Esophagus (tissue), 2 donors: ENCODE results near the gene BIRC7. TPM values are rescaled to one million over a fixed set of nuclear protein-coding genes. Genes with fewer than 3 reads are reported as not detected.

Experiments used
- H3K27ac ChIP-seq, 2 donors: one replicate each; pipeline ENCODE4 v1.5.1; 2013; ENCODE audit warnings: low read depth in 2 of 2, mild to moderate bottlenecking in 2 of 2, inconsistent platforms in 1 of 2, low read length in 1 of 2, moderate library complexity in 1 of 2
- H3K27me3 ChIP-seq, 2 donors: one replicate each; pipeline ENCODE4 v1.6.1; 2013; ENCODE audit warnings: low read length in 2 of 2, control low read depth in 1 of 2, mild to moderate bottlenecking in 1 of 2; ENCODE audit not compliant: insufficient read depth in 2 of 2, control insufficient read depth in 1 of 2
- H3K36me3 ChIP-seq, 2 donors: one replicate each; pipeline ENCODE4 v1.6.1; 2013; ENCODE audit warnings: low read length in 1 of 2; ENCODE audit not compliant: control insufficient read depth in 2 of 2, insufficient read depth in 2 of 2
- H3K4me1 ChIP-seq, 2 donors: one replicate each; pipeline ENCODE4 v1.6.1; 2013; ENCODE audit warnings: low read length in 1 of 2; ENCODE audit not compliant: control insufficient read depth in 2 of 2, insufficient read depth in 2 of 2
- H3K4me3 ChIP-seq, 2 donors: one replicate each; pipeline ENCODE4 v1.5.1; 2013; ENCODE audit warnings: low read length in 2 of 2, mild to moderate bottlenecking in 2 of 2, low read depth in 1 of 2, moderate library complexity in 1 of 2
- H3K9me3 ChIP-seq, 2 donors: one replicate each; pipeline ENCODE4 v1.6.1; 2013; ENCODE audit warnings: mild to moderate bottlenecking in 2 of 2, low read depth in 1 of 2, low read length in 1 of 2, moderate library complexity in 1 of 2; ENCODE audit not compliant: control insufficient read depth in 2 of 2, insufficient read depth in 1 of 2
- WGBS, 2 donors: extraction: QIAGEN DNeasy Blood & Tissue Kit; methylation state at CpG; one replicate each; pipeline ENCODE4 v1.1.7; 2013; 5-methylcytosine and 5-hydroxymethylcytosine counted together
- polyA plus RNA-seq, 2 donors: library from polyadenylated mRNA; stranded (reverse); fragments of 200-250 nt; gene quantifications; one replicate each; pipeline ENCODE4 v1.2.3, GENCODE V29; 2013
- donor health status: healthy with polysubstance abuse.
- donor health status: Bipolar disorder and iron deficiency.

Gene BIRC7
- polyA plus RNA-seq, 2 donors, result 0.04 TPM; not detected in 1

DNA sequence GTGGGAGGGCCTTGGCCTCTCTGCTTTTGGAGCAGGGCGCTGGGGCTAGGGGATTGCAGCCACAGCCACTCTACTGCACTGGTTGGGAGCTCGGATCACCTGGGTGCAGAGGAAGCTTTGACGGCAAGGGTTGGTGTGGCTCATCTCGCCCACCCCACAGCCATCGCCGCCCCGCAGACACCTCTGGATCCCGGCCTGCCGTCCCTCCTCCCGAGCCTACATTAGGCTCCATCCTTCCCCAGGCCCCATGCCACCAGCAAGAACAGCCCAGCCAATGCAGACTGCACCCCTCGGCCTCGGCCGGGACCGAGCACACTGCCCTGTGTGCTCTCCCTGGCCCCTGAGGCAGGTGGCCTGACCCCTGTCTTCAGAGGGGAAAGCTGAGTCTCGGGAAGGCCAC is 24.8 kb downstream of the BIRC7 start:
- 84 to 90% methylated on average over 15 of the region's 15 CpGs for WGBS, 2 donors
- Histone ChIP-seq H3K4me1 (peaks cover 0 to 7% of the 10 kb centered on the region in 2 donors), H3K4me3 (no peak overlapping the region), H3K27ac (no peak overlapping the region), H3K9me3 (no peaks in the 10 kb centered on the region), H3K27me3 (peaks cover 0 to 2% of the 10 kb centered on the region in 2 donors), H3K36me3 (no peaks in the 10 kb centered on the region)

- no peaks in the 10 kb centered on the region for H3K36me3 ChIP-seq
- H3K9me3 ChIP-seq, result no peaks in the 10 kb centered on the region
- 48 to 51% methylated on average over 25 of the region's 25 CpGs for WGBS, 2 donors
- H3K27ac ChIP-seq, result no peak overlapping the region
- H3K4me1 ChIP-seq, result peaks cover 0 to 3% of the 10 kb centered on the region in 2 donors
- H3K27me3 ChIP-seq, result no peaks in the 10 kb centered on the region
- no peak overlapping the region for H3K4me3 ChIP-seq
These were observed 25.5 kb downstream of the BIRC7 start for GRCh38 chr20:63261060-63261794.

GRCh38 chr20:63261795-63262528 is 26.3 kb downstream of the BIRC7 start:
- Histone ChIP-seq H3K4me1 (no peaks in the 10 kb centered on the region), H3K27ac (no peak overlapping the region), H3K9me3 (no peaks in the 10 kb centered on the region), H3K27me3 (no peaks in the 10 kb centered on the region), H3K36me3 (no peaks in the 10 kb centered on the region), H3K4me3 (no peak overlapping the region)
- WGBS, 2 donors, result 48 to 56% methylated on average over 30 of the region's 30 CpGs

DNA sequence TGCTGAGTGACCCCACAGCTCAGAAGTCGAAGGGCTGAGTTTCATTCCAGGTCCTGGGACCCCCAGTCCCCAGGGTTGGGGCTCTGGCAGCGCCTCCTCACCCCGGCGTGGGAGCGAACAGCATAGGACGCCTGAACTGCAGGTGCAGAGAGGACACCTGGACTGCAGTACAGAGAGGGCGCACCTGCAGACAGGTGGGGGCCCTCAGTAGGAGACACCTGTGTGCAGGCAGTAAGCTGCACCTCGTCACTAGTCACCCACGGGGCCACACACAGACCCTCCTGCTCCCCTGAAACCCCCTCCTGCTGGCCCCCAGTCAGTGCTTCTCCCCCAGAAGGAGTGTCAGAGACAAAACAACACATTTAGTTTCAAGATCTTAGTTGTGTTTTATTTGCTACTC is 27.1 kb downstream of the BIRC7 start:
- Histone ChIP-seq H3K27ac (no peak overlapping the region), H3K36me3 (no peaks in the 10 kb centered on the region), H3K9me3 (no peaks in the 10 kb centered on the region), H3K27me3 (no peaks in the 10 kb centered on the region), H3K4me3 (no peak overlapping the region), H3K4me1 (no peaks in the 10 kb centered on the region)
- 72 to 82% methylated on average over 9 of the region's 9 CpGs for WGBS, 2 donors

DNA sequence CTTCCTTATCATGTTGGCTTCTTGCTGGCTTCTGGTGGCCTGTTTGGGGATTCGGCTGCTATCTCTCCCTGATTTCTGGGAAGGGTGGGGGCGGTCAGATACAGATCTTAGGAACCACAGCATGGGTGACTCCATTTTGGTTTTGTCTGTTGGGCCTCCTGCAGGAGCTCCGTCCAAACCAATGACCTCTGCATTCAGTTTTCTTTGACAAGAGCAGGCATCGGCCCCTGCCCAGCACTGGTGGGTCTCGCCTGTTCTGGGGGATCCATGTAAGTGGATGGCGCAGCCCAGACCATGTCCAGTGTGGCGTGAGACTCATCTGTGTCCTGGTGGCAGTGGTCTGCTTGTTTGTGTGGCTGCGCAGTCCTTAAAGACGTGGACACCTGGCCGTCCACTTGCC is 28.3 kb downstream of the BIRC7 start:
- no peak overlapping the region for H3K4me3 ChIP-seq
- peaks cover 2 to 4% of the 10 kb centered on the region in 2 donors for H3K4me1 ChIP-seq
- 82 to 88% methylated on average over 10 of the region's 10 CpGs for WGBS, 2 donors
- no peaks in the 10 kb centered on the region for H3K9me3 ChIP-seq
- no peak overlapping the region for H3K27ac ChIP-seq
- no peaks in the 10 kb centered on the region for H3K27me3 ChIP-seq
- no peaks in the 10 kb centered on the region for H3K36me3 ChIP-seq

DNA sequence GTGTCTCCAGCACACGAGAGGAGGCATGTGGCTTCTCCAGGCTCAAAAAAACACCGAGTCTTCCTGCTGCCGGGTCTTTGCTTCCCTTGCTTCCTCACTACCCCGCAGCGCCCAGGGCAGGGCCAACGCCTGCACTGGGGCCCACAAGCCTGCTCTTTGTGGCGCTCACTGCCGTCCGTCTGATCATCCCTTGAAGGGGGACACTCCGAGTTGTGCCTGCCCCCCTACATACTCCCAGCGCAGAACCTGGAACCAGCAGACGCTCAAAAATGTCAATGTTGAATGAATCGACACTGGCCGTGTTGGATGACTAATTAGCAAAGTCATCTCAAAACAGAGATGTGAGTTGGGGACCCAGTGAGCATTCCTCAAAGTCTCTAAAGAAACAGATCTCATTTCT is 28.8 kb downstream of the BIRC7 start:
- Histone ChIP-seq H3K27ac (no peak overlapping the region), H3K36me3 (no peaks in the 10 kb centered on the region), H3K4me1 (peaks cover 3 to 7% of the 10 kb centered on the region in 2 donors), H3K9me3 (no peaks in the 10 kb centered on the region), H3K27me3 (no peaks in the 10 kb centered on the region), H3K4me3 (no peak overlapping the region)
- 43 to 46% methylated on average over 14 of the region's 14 CpGs for WGBS, 2 donors

- whole genome bisulfite sequencing, 2 donors, result 70 to 75% methylated on average over 12 of the region's 12 CpGs
- Histone ChIP-seq H3K27me3 (no peaks in the 10 kb centered on the region), H3K36me3 (no peaks in the 10 kb centered on the region), H3K27ac (no peak overlapping the region), H3K9me3 (no peaks in the 10 kb centered on the region), H3K4me1 (peaks cover 3 to 7% of the 10 kb centered on the region in 2 donors), H3K4me3 (no peak overlapping the region)
These were observed 30.3 kb downstream of the BIRC7 start for GRCh38 chr20:63265891-63266515.

DNA sequence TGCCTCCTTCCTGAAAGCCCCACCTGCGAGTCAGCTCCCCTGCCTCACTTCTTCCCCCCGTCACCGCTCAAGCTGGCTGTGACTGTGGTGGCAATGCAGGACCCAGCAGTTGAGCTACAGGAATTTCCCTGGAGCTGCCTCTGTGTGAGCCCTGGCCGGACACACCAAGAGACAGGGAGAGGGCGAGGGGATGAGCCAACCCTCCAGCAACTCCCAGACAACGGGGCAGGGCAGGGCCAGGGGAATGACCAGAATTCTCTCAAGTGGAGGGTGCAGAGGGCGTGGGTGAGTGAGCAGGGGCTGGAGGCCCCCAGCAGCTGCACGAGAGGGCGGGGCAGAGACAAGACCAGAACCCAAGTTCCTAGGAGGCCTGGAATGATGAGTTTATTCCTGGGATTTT is 32.0 kb downstream of the BIRC7 start:
- H3K27me3 ChIP-seq, result no peaks in the 10 kb centered on the region
- WGBS, 2 donors, result 64 to 73% methylated on average over 9 of the region's 9 CpGs
- no peak overlapping the region for H3K4me3 ChIP-seq

DNA sequence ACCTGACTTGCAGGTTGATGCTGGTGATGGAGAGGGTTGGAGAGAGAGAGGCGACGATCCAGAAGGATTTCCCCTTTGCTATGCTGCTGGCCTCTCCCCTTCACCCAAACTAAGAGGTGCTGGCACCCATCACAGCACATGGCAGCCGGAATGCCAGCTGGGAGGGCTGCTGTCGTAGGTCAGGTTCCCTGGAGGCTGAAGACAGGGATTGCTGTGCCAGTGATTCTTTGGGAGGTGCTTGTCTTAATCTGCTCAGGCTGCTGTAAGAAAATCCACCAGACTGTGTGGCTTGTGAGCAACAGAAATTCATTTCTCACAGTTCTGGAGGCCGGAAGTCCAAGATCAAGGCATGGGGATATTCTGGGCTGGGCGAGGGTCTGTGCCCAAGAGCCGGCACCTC is 32.6 kb downstream of the BIRC7 start:
- Histone ChIP-seq H3K9me3 (no peaks in the 10 kb centered on the region), H3K4me1 (peaks cover 6 to 7% of the 10 kb centered on the region in 2 donors), H3K27me3 (no peaks in the 10 kb centered on the region), H3K4me3 (no peak overlapping the region), H3K36me3 (no peaks in the 10 kb centered on the region), H3K27ac (no peak overlapping the region)
- 44 to 56% methylated on average over 7 of the region's 7 CpGs for WGBS, 2 donors

More for the DNA sequence above, 32.0 kb downstream of the BIRC7 start:
- no peaks in the 10 kb centered on the region for H3K9me3 ChIP-seq
- H3K36me3 ChIP-seq, result no peaks in the 10 kb centered on the region
- H3K27ac ChIP-seq, result no peak overlapping the region
- peaks cover 6 to 7% of the 10 kb centered on the region in 2 donors for H3K4me1 ChIP-seq
